TTC549 (cell line): ENCODE data around the gene RGS3.

ENCODE experiments used
- FAIRE-seq: peaks from 2 replicates; lab custom pipeline; 2012; peaks lifted over from hg19 to GRCh38; lab: Jason Lieb, UNC

The RGS3 gene

GRCh38 chr9:113588936-113589335 is 125.4 kb downstream of the RGS3 start:
- no peak for FAIRE-seq

DNA sequence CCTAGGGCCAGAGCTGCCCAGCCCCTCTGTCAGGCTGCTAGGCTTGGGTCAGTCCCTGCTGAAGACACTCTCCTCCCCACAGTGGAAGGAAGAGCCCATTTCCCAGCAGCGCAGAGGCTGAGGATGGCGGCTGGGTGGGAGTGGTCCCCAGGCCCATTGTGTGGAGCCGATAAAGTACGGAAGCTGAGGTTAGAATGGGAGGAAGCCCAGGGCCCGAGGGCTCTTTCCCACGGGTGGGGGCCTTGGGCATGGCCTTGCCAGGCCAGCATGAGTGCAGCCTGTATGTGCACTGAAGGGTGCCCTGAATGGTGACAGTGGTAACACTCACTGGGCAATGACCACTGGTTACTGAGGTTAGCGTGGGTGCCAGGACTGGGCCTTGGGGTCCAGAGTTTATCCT is 125.9 kb downstream of the RGS3 start:
- FAIRE-seq: no peak

- no peak for FAIRE-seq
These were observed 126.4 kb downstream of the RGS3 start for GRCh38 chr9:113589890-113590289.

- FAIRE-seq: no peak
These were observed 126.9 kb downstream of the RGS3 start for GRCh38 chr9:113590389-113590788.

GRCh38 chr9:113590991-113591898 is 127.7 kb downstream of the RGS3 start:
- FAIRE-seq: peak; percentile 33

DNA sequence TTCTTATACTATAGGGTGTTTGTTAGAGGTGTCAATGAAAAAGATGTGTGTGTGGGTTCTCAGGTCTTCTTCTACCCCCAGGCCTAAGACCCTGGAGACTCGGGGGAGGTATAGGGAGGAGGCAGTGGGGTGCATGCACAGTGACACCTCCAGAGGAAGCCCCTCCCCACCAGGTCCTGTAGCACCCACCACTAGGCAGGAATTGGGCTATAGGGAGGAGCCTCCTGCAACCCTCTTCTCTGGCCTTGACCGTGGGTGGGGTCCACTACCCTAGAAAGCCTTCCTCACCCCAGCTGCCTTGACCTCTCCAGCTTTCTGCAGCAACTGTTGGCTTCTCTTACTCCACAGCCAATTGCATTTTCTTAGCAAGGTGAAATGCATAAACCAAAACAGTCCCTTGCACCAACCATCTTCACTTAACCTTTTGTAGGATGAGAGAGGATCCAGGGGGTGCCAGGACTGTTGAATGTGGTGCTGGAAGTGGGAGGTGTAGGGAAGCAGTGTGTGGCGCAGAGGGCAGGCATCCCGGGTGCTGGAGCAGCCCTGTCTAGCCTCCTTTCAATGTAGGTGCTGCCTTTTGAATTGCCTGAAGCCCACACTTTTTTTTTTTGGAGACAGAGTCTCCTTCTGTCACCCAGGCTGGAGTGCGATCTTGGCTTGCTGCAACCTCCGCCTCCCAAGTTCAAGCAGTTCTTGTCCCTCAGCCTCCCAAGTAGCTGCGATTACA is 128.5 kb downstream of the RGS3 start:
- no peak for FAIRE-seq

DNA sequence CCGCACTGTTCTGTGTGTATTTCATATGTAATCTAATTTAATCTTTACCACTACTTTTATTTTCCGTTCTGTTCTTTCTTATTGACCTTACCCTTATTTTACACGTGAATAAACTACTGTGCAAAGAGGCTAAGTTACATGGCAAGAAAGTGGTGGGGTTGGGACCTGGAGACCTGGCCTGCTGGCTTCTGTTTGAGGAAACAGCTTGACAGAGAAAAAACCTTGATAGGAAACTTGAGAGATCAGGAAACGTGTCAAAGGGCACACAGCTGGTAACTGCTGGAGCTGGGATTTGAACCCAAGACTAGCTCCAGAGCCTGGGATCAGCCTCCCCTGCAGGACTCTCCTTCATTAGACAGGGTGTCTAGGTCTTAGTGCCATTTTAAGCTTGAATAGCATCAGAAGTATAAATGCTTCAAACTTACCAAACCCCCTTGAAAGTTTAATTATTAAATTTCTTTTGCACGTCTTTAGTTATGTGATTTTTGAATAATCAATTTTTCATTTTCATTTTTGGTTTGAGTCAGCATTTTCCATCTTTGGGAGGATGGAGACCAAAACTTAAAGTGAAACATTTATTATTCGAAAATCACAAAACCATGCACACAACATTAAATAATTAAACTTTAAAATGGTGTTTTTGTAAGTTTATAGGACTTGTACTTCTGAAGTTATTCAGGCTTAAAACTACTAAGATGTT is 129.5 kb downstream of the RGS3 start:
- FAIRE-seq: no peak

GRCh38 chr9:113593682-113594281 is 130.3 kb downstream of the RGS3 start:
- FAIRE-seq: peak; percentile 96

GRCh38 chr9:113594484-113595299 is 131.2 kb downstream of the RGS3 start:
- no peak for FAIRE-seq

- no peak for FAIRE-seq
These were observed 133.2 kb downstream of the RGS3 start for GRCh38 chr9:113596616-113597320.

DNA sequence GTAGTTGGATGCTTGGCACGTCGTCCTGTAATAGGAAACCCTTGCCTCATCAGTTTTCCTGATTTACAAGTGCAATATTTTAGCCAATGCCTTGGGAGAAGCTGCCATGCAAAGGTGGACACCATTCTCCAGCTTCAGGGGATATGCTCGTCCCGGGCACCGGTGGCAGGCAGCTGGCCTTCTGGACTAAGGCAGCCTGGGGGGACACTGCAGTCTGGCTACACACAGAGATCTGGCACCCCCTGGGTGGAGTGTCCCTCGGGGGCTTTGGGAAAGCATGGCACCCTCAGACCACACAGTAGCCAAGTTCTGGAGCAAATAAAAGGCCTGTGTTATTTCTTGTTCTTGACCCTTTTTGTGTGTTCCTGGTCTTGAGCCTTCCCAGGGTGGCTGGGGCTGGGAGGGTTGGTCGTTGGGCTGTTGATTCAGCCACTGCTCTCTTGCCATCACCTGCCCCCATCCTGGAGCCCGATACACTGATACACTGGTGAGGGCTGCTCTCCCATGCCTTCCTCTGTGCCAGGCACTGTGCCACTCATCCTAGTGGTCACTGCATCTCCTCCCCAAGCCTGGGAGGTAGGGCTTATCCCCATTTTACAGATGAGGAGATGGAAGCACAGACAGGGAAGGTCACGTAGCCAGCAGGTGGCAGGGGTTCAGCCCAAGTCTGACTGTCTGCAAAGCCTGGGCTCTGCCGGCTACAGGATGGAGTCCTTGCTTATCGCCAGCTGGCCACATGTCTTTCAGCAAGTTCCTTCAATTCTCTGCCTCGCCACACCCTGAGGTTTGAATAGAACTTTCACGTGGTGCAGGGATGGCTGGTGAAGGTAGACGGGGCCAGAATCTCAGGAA is 134.1 kb downstream of the RGS3 start:
- no peak for FAIRE-seq

DNA sequence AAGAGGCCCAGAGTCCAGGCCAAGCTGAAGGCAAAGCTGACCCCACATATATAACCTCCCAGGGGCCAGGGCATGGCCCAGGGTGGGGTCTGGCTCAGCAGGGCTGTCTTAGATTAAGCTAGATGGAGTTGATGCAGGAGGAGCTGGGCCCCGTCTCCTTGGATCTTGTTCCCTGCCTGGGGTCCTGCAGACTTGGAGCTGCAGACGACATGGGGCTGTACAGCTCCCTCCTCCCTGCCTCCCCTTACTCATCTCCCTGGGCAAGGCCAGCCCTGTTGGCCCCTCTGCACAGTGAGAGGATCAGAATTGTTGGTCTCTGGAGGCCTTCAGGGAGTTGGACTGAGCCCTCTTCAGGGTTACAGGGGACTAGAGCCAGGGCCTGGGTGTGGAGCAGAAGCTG is 134.9 kb downstream of the RGS3 start:
- no peak for FAIRE-seq

- no peak for FAIRE-seq
These were observed 135.4 kb downstream of the RGS3 start for GRCh38 chr9:113598883-113599282.

- no peak for FAIRE-seq
These were observed 136.1 kb downstream of the RGS3 start for GRCh38 chr9:113599646-113600022.

GRCh38 chr9:113600023-113600823 is 136.7 kb downstream of the RGS3 start:
- FAIRE-seq: no peak

GRCh38 chr9:113600871-113601614 is 137.5 kb downstream of the RGS3 start:
- no peak for FAIRE-seq

DNA sequence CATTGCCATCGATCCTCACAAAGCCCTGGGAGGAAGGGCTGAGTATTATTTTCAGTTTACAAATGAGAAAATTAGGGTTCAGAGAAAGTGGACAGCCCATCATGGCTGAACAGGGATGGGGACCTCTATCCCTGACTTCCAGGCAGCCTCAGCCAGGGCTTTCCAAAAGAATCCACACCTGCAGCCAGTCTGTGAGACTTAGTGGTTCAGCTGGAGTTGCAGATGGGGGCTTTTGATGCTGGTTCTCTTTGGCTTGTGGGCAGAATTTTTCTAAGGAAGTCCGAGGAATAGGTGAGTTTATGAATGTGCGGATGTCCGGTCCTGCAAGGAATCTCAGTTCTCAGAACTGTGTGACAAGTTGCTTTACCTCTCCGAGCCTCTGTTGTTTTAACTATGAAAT is 138.1 kb downstream of the RGS3 start:
- no peak for FAIRE-seq
